Gastrocnemius medialis (tissue), 4 donors: ENCODE data around the gene INO80B.

Experiments
- POLR2A ChIP-seq, 2 donors: fragments of 450-650 bp; IDR thresholded peaks; one replicate each; pipeline ENCODE4 v1.6.1; 2017; ENCODE audit warnings: antibody characterized with exemption in 2 of 2, mild to moderate bottlenecking in 2 of 2, moderate library complexity in 2 of 2
- TF ChIP-seq, protein P1 (sequence below), 5 experiments: fragments of 450-650 bp in 3 of 5; fragments of 200-600 bp in 2 of 5; sonication (generic) in 2 of 5; IDR thresholded peaks in 4 of 5; conservative IDR thresholded peaks in 1 of 5; 1 replicate in 4 of 5; 2 replicates in 1 of 5; pipeline ENCODE4 v1.5.1; 2016 to 2019; ENCODE audit warnings: antibody characterized with exemption in 5 of 5, mild to moderate bottlenecking in 3 of 5, moderate library complexity in 3 of 5

DNA sequence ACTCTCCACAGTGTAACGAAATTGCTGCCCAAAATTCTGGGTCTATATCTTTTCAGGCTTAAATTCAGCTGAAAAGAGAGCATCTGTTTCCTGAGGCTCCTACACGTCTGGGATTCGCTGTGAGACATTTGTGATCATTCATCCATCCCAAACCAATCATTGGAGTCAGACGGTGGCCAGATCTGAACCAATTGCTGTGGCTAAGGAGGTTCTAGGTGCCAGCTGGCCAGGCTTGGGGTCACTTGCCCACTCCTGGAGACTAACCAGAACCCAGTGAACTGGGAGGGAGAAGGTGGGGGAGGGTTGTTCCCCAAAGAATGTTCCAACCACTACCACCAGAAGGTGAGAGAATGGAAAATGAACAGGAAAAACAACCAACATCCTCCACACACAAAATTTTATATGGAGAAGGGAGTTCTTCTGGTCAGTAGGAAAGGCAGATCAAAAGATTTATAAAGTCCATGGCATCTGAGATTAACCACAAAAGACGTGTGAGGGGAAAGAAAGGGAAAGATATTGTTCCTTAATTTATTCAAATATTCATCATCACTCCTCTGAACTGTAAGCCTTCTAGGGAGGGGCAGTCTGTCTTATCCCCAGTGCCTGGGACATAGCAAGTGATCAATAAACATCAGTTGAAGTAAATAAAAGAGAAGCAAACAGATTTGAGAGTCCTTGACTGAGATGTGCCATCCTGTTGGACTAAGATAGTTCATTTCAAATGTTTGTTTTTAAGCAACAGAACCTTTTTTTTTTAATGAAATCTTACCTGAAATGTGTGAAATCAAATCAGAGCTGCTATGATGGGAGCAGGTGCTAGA is 10.2 kb upstream of the INO80B start:
- no peak for TF ChIP-seq POLR2A (IDR thresholded peaks at IDR 0.05)
- TF ChIP-seq, protein P1, sequence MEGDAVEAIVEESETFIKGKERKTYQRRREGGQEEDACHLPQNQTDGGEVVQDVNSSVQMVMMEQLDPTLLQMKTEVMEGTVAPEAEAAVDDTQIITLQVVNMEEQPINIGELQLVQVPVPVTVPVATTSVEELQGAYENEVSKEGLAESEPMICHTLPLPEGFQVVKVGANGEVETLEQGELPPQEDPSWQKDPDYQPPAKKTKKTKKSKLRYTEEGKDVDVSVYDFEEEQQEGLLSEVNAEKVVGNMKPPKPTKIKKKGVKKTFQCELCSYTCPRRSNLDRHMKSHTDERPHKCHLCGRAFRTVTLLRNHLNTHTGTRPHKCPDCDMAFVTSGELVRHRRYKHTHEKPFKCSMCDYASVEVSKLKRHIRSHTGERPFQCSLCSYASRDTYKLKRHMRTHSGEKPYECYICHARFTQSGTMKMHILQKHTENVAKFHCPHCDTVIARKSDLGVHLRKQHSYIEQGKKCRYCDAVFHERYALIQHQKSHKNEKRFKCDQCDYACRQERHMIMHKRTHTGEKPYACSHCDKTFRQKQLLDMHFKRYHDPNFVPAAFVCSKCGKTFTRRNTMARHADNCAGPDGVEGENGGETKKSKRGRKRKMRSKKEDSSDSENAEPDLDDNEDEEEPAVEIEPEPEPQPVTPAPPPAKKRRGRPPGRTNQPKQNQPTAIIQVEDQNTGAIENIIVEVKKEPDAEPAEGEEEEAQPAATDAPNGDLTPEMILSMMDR (IDR thresholded peaks at IDR 0.05 in 4 of 5, conservative IDR thresholded peaks at IDR 0.05 in 1 of 5) = no peak
